Suppressor macrophage (primary cell): ENCODE measurements around the gene PTPRCAP.
"Not testable (repeated sequence)": the region's sequence is repeated elsewhere in the genome, so short reads cannot be mapped to it uniquely, and the experiment has no call there.

ENCODE experiments used
- DNase-seq, 4 experiments: peaks; one replicate each; pipeline ENCODE4 v3.0.0-alpha.2; 2020 to 2022
- total RNA-seq, 17 experiments: gene quantifications; one replicate each; lab custom pipeline; 2026; ENCODE audit warnings: mixed read lengths in 6 of 17, inconsistent platforms in 3 of 17; lab: John Stamatoyannopoulos, UW

The PTPRCAP gene
- total RNA-seq: 0 reads per million in 17 experiments

- DNase-seq: no peak
These were observed at the start of gene PTPRCAP for GRCh38 chr11:67437082-67437808. Gene PTPRCAP (minus strand): TSS chr11:67437682. CDS start chr11:67437619, 63 bp downstream.

DNA sequence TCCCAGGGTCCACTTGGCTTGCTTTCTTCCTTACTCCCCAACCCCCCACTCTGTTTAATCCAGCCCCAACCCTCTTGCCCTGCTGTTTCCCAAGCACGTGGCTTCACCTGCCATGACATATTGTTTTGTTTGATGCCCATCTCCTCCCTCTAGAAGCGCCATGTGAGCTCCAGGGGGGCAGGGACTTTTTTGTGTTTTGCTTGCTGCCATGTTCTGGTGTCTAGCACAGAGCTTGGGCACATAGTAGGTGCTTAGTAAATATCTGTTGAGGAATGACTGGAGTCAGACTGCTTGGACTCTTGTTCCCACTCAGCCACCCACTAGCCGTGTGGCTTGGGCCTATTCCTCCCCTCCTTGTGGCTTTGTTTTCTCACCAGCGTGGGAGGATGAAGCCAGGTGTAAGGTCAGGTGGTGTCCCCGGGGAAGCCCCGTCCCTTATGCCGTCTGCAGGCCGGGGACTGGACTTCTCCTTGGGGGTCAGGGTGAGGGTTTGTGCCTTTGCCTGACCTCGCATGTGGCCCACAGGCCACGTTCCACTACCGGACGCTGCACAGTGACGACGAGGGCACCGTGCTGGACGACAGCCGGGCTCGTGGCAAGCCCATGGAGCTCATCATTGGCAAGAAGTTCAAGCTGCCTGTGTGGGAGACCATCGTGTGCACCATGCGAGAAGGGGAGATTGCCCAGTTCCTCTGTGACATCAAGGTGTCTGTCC lies 49.2 kb upstream of the PTPRCAP start:
- DNase-seq: no peak

- not testable (repeated sequence) for DNase-seq
These were observed 48.4 kb upstream of the PTPRCAP start for GRCh38 chr11:67485873-67486361.

DNA sequence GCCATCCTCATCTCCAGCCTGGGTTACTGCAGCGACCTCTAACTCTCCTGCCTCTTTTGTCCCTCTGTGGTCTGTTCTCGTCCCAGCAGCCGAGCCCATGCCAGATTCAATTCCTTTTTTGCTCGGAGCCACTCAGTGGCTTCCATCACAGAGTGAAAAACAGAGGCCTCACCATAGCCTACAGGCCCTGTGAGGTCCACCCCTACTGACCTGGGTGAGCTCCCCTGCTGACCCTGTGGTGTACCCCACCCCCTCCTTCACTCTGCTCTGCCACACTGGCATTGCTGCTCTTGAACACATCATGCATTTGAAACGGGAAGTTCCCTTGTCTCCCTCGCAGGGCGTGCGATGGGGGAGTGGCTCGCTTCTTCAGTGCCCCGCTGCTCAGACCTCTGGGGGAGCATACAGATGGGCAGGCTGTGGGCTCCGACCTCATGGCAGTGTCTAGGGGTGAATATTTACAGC lies 47.4 kb upstream of the PTPRCAP start:
- DNase-seq: peak; percentile 60 to 78 (median 72)

- DNase-seq: no peak
These were observed 46.6 kb upstream of the PTPRCAP start for GRCh38 chr11:67483831-67484665.

DNA sequence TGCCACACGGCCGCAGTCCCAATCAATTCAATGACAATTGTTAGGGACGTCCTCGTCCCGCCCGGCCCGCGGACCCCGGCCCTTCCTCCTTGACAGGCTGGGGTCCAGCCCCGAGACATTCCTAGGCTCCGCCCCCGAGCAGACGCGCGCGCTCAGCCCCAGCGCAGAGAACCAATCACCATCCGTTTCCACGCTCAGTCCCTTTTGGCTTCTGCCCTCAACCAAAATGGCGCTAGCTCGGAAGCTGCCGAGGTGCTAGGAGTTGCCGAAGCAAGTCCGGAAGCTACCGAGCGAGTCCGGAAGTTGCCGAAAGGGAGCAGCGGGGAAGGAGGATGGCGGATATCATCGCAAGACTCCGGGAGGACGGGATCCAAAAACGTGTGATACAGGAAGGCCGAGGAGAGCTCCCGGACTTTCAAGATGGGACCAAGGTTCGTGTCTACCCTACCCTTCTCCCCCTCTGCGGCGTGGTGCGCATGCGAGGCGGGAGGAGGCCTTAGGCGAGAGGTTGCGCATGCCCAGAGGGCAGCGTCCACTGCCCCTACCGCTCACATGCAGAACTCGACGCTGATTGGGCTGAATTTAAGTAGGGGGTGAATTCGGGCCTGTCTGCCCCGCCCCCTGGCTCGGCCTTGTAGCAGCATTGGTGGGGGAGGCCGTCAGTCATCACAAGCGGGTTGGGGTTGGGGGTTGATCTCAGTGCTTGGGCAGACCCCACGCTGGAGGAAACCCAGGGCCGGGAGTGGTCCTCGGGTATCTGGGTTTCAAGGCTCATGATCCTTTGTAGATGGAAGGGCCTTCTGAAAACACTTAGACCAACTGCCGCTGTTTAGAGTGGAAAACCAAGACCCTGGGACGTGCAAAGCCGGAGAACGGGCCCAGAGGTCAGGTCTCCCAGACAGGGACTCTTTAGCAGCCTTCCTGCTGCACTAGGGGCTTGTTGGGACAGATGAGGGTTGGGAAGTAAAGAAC lies 45.6 kb upstream of the PTPRCAP start, which contains the start of gene AIP:
Gene AIP (plus strand): TSS at position 200 of the 972 bp plus-strand sequence. CDS start 133 bp downstream, at position 333.
- peak; percentile 98 to 99 (median 98) for DNase-seq

DNA sequence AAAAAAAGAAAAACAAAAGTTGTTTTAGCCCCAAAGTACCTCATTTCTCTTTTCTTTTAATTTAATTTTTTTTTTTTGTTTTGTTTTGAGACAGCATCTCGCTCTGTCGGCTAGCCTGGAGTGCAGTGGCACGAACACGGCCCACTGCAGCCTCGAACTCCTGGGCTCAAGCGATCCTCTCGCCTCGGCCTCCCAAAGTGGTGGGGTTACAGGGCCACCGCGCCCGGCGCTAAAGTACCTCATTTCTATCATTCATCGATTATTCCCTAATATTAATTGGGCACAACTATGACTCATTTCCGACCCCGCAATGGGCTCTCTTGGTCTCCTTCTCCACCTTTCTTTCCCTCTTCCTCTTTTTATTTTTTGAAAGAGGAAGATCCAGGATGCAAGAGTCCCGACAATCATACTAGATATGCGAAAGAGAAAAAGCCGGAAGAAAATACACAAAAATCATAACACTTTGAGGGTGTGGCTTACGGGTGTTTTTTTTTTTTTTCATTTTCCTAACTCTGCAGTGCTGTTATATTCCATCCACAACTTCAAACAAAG lies 44.9 kb upstream of the PTPRCAP start:
- DNase-seq: peak in 3 of 4 experiments; percentile 49 to 85 (median 80)

DNA sequence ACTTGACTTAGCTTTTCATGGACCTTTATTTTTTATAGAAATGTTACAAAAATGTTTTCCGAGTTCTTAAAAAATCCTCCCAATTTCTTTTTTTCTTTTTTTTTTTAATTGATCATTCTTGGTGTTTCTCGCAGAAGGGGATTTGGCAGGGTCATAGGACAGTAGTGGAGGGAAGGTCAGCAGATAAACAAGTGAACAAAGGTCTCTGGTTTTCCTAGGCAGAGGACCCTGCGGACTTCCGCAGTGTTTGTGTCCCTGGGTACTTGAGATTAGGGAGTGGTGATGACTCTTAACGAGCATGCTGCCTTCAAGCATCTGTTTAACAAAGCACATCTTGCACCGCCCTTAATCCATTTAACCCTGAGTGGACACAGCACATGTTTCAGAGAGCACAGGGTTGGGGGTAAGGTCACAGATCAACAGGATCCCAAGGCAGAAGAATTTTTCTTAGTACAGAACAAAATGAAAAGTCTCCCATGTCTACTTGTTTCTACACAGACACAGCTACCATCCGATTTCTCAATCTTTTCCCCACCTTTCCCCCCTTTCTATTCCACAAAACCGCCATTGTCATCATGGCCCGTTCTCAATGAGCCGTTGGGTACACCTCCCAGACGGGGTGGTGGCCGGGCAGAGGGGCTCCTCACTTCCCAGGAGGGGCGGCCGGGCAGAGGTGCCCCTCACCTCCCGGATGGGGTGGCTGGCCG lies 40.0 kb upstream of the PTPRCAP start:
- DNase-seq: not testable (repeated sequence)

DNA sequence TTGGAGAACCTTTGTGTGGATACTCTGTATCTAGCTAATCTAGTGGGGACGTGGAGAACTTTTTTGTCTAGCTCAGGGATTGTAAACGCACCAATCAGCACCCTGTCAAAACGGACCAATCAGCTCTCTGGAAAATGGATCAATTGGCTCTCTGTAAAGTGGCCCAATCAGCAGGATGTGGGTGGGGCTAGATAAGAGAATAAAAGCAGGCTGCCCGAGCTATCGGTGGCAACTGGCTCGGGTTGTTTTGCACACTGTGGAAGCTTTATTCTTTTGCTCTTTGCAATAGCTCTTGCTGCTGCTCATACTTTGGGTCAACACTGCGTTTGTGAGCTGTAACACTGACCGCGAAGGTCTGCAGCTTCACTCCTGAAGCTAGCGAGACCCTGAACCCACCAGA lies 39.2 kb upstream of the PTPRCAP start:
- DNase-seq: not testable (repeated sequence)

DNA sequence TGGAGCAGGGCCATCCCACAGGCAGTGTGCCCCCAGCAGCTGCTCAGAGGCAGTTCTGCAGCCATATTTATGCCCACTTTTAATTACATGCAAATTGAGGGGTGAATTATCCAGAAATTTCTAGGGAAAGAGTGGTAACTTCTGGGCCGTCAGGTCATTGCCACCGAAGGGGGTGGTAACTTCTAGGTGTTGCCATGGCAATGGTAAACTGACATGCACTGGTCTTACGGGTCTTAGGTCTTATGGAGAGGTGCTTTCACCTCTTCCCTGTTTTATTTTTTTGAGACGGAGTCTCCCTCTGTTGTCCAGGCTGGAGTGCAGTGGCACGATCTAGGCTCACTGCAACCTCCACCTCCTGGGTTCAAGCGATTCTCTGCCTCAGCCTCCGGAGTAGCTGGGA lies 35.4 kb upstream of the PTPRCAP start:
- no peak for DNase-seq

DNA sequence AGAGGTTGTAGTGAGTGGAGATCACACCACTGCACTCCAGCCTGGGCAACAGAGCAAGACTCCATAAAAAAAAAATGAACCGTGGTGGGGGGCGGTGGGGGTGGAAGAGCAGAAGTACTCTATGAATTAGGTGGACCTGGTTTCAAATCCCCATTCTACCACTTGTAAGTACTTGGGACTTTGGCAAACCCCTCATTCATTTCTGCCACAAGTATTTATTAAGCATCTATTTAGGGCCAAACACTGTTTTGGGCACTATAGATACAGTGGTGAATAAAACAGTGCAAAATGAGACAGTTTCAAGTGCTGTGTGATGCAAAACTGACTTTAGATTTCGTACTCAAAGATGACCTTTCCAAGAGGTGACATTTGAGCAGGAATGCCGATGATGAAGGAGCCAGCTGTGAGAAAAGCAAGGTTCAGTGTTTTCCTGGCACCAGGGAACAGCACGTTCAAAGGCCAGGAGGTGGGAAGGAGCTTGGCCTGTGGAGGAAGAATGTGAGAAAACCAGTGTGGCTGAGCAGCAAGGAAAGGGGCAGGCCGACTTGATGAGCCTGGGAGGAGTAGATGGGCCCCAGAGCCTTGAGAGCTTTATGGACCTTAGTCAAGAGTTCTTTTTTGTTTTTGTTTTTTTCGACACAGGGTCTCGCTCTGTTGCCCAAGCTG lies 33.0 kb upstream of the PTPRCAP start:
- DNase-seq: no peak

GRCh38 chr11:67469508-67469811 lies 32.0 kb upstream of the PTPRCAP start:
- DNase-seq: no peak

- peak; percentile 96 to 99 (median 97) for DNase-seq
These were observed 31.5 kb upstream of the PTPRCAP start, which contains the start of gene TMEM134 for GRCh38 chr11:67468759-67469507. Gene TMEM134 (minus strand): TSS chr11:67469251. CDS start chr11:67469192, 59 bp downstream.

DNA sequence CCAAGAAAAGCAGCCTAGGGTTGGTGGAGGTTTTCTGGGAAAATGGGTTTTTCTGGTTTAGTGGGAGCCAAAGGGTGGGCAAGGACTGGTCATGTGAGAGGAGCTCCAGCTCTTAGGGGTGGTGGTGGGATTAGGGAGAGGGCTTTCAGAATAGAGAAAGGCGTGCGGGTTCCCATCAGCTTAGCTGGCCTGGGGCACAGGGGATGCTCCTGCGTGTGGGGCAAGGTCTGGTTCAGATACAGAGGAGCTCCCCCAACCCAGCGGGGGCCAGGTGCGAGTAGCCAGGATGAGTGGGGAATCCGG lies 30.9 kb upstream of the PTPRCAP start:
- DNase-seq: no peak

DNA sequence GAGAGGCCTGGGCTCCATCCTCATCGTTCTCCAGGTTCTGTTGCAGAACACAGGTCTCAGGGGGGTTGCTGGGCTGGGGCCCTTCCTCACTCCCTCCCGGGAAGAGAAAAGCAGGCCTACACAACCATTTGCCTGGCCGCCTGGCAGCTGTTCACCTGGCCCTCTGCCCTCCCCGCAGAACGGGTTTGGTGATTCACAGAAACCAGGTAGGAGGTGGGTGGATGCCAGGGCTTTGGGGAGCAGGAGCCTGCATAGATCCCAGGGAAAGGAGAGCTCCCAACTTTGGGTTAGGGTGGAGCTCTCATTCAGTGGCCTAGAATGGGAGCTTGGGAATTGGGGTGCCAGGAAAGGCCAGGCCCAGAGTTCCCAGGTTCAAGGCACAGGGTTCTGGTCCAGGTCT lies 30.6 kb upstream of the PTPRCAP start:
- DNase-seq: no peak

GRCh38 chr11:67466962-67467771 lies 29.7 kb upstream of the PTPRCAP start:
- no peak for DNase-seq

DNA sequence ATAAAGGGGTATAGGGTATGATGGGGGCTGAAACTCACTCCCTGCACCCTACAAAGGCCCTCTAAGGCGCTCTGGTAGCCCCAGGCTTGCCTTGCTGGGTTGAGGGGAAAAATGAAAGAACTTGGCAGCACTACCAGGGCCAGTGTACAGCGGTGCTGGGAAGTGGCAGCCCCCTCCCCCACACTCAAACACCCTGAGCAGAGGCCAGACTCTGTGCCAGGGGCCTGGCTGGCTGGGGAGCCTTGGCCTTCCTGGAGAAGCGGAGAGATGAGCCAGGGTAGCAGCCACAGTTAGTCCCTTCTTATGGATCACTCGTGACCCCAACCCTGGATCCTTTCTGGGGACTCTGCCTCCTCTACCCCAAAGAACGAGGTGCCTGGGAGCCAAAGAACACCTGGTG lies 28.9 kb upstream of the PTPRCAP start:
- DNase-seq: no peak

GRCh38 chr11:67465530-67465929 lies 28.0 kb upstream of the PTPRCAP start:
- not testable (repeated sequence) for DNase-seq

GRCh38 chr11:67465189-67465510 lies 27.7 kb upstream of the PTPRCAP start:
- no peak for DNase-seq
